Activated CD4-positive, alpha-beta T cell treated with anti-CD3 and anti-CD28 coated beads, Interleukin-2, amount 50 U/mL, for 48 hours (primary cell): ENCODE measurements around the gene RPSA.

Experiments
- DNase-seq, 2 experiments: peaks; one replicate each; pipeline ENCODE4 v3.0.0-alpha.2; 2020

RPSA gene

DNA sequence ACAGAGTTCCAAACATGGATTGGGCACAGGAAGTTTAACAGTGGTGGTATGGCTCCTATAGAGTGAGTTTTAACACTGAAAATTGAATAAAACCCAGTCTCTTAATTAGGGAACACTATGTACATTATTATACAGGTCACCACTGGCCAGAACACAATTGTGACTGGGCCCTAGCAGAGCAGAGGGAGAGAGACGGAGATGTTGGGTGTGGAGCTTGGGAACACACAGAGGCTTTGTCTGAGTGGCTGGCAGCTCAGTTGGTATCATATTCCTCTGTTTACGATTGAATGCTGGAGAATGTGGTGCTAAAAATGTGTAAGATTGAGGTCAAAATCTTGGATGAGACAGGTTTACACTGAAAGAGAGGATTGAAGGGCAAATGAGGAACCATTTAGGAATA is 54.2 kb downstream of the RPSA start:
- no peak for DNase-seq
